ENCODE results near the gene PCTP. TPM values are rescaled to one million over a fixed set of nuclear protein-coding genes. Genes with fewer than 3 reads are reported as not detected.

The PCTP gene
- total RNA-seq, 1 donor from 2014 or later: 17.8 TPM

DNA sequence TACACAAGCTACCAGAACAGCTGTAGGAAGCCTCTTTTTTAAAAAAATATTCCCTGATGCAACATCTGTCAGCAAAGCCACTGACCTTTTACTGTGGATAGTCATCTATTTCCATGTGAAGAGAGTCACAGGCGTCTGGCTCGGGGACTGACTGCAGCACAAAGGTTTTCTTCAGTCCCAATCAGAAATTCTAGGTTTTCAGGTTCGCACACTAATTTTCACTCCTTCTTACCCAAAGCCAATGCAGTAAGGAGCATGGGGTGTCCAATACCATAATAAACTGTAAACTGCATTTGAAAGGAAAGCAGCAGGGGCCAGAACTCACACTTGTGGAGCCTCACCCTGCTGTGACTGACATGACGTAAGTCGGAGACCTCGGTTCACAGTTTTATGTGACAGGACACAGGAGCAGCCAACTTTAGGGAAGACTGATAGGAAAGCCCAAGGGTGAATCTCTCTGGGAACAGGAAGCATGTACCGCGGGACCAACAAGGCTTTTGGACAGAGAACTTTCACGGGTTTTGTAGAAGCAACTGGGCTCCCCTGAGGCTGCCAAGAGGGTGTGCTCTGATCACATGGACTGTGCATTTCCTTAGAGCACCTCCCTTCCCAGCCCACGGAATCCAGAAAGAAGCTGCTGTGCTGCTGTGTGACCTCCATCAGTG is 19.1 kb upstream of the PCTP start:
- Histone ChIP-seq H3K9me3 (no peaks in the 10 kb centered on the region), H3K27me3 (no peaks in the 10 kb centered on the region), H3K36me3 (no peaks in the 10 kb centered on the region), H3K27ac (peak overlapping the region; percentile 35 to 42), H3K4me1 (peaks cover 0 to 4% of the 10 kb centered on the region in 2 donors), H3K4me3 (peak overlapping the region in 1 of 2 donors; percentile 27)
- intact Hi-C loops (cut with DNase I): no loop called here
- DNase-seq (ENCODE audit: low spot score in 2 of 2): peak in 1 of 2 donors; percentile 72
- TF ChIP-seq CTCF (IDR thresholded peaks at IDR 0.05): no peak

DNA sequence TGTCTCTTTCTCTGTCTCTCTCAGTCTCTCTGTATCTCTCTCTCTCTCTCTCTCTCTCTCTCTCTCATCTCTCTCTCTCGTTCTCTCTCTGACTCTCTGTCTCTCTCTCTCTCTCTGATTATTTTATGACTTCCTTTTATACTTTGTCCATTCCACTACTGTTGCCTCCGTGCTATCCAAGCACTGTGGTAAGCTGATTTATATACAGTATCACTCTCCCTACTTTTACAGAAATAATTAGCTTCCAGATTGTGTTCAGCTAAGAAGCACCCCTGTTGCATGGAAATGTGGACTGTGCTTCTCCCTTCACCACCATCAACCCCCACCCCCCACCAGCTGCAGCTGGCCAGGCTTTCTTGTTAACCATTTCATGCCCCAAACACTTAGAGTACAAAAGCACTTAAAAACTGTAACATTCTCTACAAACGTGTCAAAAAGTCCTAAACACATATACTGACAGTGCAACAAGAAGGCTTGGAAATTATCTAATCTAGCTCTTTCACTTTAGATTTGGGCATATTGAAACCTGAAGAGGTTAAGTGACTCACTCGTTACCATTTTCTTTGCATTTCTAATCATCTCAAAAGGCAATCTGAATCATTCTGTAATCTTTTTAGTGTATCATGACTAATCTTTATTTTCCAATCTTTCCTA is 16.6 kb upstream of the PCTP start:
- Histone ChIP-seq H3K36me3 (no peaks in the 10 kb centered on the region), H3K9me3 (no peaks in the 10 kb centered on the region), H3K27ac (no peak overlapping the region), H3K27me3 (no peaks in the 10 kb centered on the region), H3K4me3 (no peak overlapping the region), H3K4me1 (peaks cover 0 to 4% of the 10 kb centered on the region in 2 donors)
- TF ChIP-seq CTCF (IDR thresholded peaks at IDR 0.05): no peak
- DNase-seq (ENCODE audit: low spot score in 2 of 2): no peak
- intact Hi-C loops (cut with DNase I): no loop called here

GRCh38 chr17:55735731-55736405 is 15.0 kb upstream of the PCTP start:
- H3K27ac ChIP-seq: no peak overlapping the region
- intact Hi-C loops (cut with DNase I): loop anchor here (1.0 to 5.0 kb wide), 2 partner anchors 36 to 210 kb away; no protein-coding TSS in a partner anchor
- no peaks in the 10 kb centered on the region for H3K27me3 ChIP-seq
- H3K36me3 ChIP-seq: no peaks in the 10 kb centered on the region
- H3K4me3 ChIP-seq: no peak overlapping the region
- H3K9me3 ChIP-seq: no peaks in the 10 kb centered on the region
- TF ChIP-seq CTCF (IDR thresholded peaks at IDR 0.05): peak; percentile 23 to 70 (median 59)
- peaks cover 0 to 4% of the 10 kb centered on the region in 2 donors for H3K4me1 ChIP-seq
- DNase-seq (ENCODE audit: low spot score in 2 of 2): peak in 1 of 2 donors; percentile 66

- intact Hi-C loops (cut with DNase I): loop anchor here (5.0 kb wide), 1 partner anchor 34 kb away; no protein-coding TSS in a partner anchor
- no peak for DNase-seq (ENCODE audit: low spot score in 2 of 2)
- no peak for TF ChIP-seq CTCF (IDR thresholded peaks at IDR 0.05)
- Histone ChIP-seq H3K4me3 (no peak overlapping the region), H3K27me3 (no peaks in the 10 kb centered on the region), H3K36me3 (no peaks in the 10 kb centered on the region), H3K27ac (no peak overlapping the region), H3K4me1 (no peaks in the 10 kb centered on the region), H3K9me3 (no peaks in the 10 kb centered on the region)
These were observed 12.8 kb upstream of the PCTP start for GRCh38 chr17:55737976-55738501.

GRCh38 chr17:55740511-55741355 is 10.1 kb upstream of the PCTP start:
- Histone ChIP-seq H3K4me1 (no peaks in the 10 kb centered on the region), H3K9me3 (no peaks in the 10 kb centered on the region), H3K36me3 (no peaks in the 10 kb centered on the region), H3K27ac (no peak overlapping the region), H3K27me3 (no peaks in the 10 kb centered on the region), H3K4me3 (no peak overlapping the region)
- no peak for DNase-seq (ENCODE audit: low spot score in 2 of 2)
- intact Hi-C loops (cut with DNase I): no loop called here
- no peak for TF ChIP-seq CTCF (IDR thresholded peaks at IDR 0.05)
